ENCODE results near the gene PRRC1. TPM values are rescaled to one million over a fixed set of nuclear protein-coding genes. Genes with fewer than 3 reads are reported as not detected.

Gene PRRC1
- polyA plus RNA-seq, 5 donors = 61.4 to 94.5 (median 80.9) TPM

- DNase-seq = no peak
Observed at GRCh38 chr5:127602481-127602880, 85.0 kb downstream of the PRRC1 start.

GRCh38 chr5:127602896-127603844, 85.7 kb downstream of the PRRC1 start:
- no peak for DNase-seq

Other genes with a start within 250 kb of the PRRC1 start
- 1 to 10 TPM; 1.0 to 1.8 (median 1.5) TPM for gene MEGF10, start 226.8 kb upstream of the PRRC1 start, polyA plus RNA-seq (ENCODE audit: insufficient read depth in 1 of 5, insufficient read length in 5 of 5, low replicate concordance in 1 of 5)
- under 1 TPM in 1 of 5 donors, not detected in 4; 0.17 TPM for gene CTXN3, start 131.4 kb downstream of the PRRC1 start, polyA plus RNA-seq (ENCODE audit: insufficient read depth in 1 of 5, insufficient read length in 5 of 5, low replicate concordance in 1 of 5)
- 1 to 10 TPM in 1 of 5 donors, under 1 TPM in 4; 0.58 to 1.3 (median 0.90) TPM for gene CCDC192, start 185.8 kb downstream of the PRRC1 start, polyA plus RNA-seq (ENCODE audit: insufficient read depth in 1 of 5, insufficient read length in 5 of 5, low replicate concordance in 1 of 5)

Measured in right lung (tissue), 5 donors.